Effector memory CD8-positive, alpha-beta T cell (primary cell): Measurements from ENCODE around the gene RAI1.

ENCODE experiments used
- ATAC-seq: fragments of 150-1000 bp; cut with Tn5 transposase; replicated peaks from 2 replicates; pipeline ENCODE4 v1.10.0; 2021; ENCODE audit warnings: mild to moderate bottlenecking, moderate library complexity
- DNase-seq, 3 experiments: peaks; one replicate each; pipeline ENCODE4 v3.0.0; 2021
- H3K27ac Mint-ChIP-seq, 2 donors: one replicate each; pipeline ENCODE4 v1.8.0; 2022; ENCODE audit warnings: mild to moderate bottlenecking in 2 of 2, mixed read lengths in 2 of 2, moderate library complexity in 2 of 2
- H3K27me3 Mint-ChIP-seq, 2 donors: one replicate each; pipeline ENCODE4 v1.8.0; 2022; ENCODE audit warnings: mixed read lengths in 2 of 2
- H3K36me3 Mint-ChIP-seq: one replicate; pipeline ENCODE4 v1.8.0; 2022; ENCODE audit warnings: mild to moderate bottlenecking, moderate library complexity, mixed read lengths; ENCODE audit not compliant: insufficient read depth
- H3K4me1 Mint-ChIP-seq, 2 donors: one replicate each; pipeline ENCODE4 v1.8.0; 2022; ENCODE audit warnings: low read depth in 2 of 2, mixed read lengths in 2 of 2
- H3K4me3 Mint-ChIP-seq, 2 donors: one replicate each; pipeline ENCODE4 v1.8.0; 2022; ENCODE audit warnings: mild to moderate bottlenecking in 2 of 2, mixed read lengths in 2 of 2, moderate library complexity in 2 of 2
- H3K9me3 Mint-ChIP-seq, 2 donors: one replicate each; pipeline ENCODE4 v1.8.0; 2022; ENCODE audit warnings: mixed read lengths in 2 of 2

RAI1 gene

DNA sequence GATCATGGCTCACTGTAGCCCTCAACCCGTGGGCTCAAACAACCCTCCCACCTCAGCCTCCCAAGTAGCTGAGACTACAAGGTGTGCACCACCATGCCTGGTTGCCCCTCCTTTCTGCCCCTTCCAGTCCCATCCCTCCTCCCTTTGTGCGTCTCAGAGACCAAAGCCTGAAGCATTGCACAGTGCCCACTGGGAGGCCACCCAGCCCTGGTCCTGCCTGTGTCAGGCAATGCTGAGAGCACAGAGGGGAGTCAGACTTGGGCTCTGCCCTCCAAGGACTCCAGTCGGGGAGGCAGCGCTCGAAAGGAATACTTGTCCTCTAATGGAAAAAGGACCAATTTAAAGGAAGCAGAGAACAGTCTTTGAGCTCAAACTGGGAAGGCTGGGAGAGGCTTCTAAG lies 20.4 kb downstream of the RAI1 start:
- Mint-ChIP-seq H3K9me3 (no peaks in the 10 kb centered on the region), H3K4me1 (peaks cover 20 to 25% of the 10 kb centered on the region in 2 donors), H3K27me3 (no peaks in the 10 kb centered on the region), H3K36me3 (peaks cover 27% of the 10 kb centered on the region), H3K4me3 (no peak overlapping the region), H3K27ac (peak overlapping the region in 1 of 2 donors; percentile 76)
- DNase-seq (no peak), ATAC-seq (no peak)

DNA sequence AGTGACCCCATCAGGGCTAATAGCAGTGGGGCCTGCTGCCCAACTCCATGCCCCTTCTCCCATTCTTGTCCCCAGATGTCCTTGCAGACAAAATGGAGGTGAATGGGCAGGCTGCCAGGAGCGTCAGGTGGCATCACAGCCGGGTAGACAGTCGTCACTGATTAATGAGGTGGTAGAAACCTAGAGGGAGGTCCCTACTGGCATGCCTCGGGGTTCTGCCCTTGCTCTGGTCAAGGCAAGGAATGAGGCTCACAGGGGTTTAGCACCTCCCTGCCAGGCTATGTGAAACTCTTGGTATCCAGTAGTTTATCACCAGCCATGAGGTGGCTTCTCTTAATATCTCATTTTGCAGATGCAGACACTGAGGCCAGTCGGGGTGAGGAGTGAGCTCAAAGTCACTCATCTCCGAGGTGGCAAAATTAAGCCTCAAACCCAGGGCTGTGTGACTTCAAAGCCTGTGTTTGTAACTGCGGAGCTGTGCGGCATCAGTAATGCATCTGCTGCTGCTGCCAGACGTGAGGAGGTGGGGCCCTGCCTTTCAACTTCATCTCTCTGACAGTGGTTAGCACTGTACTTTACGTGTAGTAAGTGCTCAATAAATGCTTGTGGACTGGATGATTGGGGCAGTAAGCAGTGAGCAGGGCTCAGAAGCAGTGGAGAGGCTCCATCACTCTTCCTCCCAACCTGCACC lies 21.3 kb downstream of the RAI1 start:
- Mint-ChIP-seq H3K27ac (no peak overlapping the region), H3K36me3 (peaks cover 20% of the 10 kb centered on the region), H3K4me3 (no peak overlapping the region), H3K4me1 (peaks cover 13 to 18% of the 10 kb centered on the region in 2 donors), H3K9me3 (no peaks in the 10 kb centered on the region), H3K27me3 (no peaks in the 10 kb centered on the region)
- no peak for ATAC-seq
- no peak for DNase-seq

DNA sequence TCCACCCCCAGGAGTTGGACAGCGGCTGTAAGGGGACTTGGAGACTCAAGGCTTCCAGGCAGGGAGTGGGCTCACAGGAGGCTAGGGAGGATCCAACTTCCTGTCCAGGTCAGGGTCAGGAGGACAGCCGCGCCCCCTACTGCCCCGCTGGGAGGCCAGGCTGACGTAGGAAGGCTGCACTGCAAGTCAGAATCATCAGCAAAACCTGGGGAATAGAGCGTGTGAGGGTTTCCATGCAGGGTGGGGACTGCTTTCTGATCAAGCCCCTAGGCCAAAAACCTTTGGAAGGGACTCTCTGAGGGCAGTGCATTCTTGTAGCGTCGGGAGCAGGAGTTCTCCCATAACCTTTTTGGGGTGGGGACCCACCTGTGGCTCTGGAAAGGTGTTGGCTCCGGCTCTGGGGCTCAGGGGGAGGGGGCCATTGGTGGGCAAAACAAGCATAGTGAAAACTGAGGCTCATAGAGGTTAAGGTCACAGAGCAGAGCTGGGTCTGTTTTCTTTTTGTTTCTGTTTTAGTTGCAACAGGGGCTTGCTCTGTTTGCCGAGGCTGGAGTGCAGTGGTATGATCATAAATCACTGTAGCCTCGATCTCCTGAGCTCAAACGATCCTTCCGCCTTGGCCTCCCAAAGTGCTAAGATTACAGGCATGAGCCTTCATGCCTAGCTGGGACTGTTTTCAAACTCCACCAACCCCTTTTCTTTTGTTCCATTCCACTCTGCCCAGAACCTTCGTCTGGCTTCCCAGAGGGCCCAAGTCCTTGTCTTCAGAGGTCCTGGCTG lies 22.1 kb downstream of the RAI1 start:
- Mint-ChIP-seq H3K9me3 (no peaks in the 10 kb centered on the region), H3K4me3 (no peak overlapping the region), H3K4me1 (peaks cover 12 to 16% of the 10 kb centered on the region in 2 donors), H3K36me3 (peaks cover 20% of the 10 kb centered on the region), H3K27me3 (no peaks in the 10 kb centered on the region), H3K27ac (no peak overlapping the region)
- DNase-seq = no peak
- ATAC-seq = no peak

DNA sequence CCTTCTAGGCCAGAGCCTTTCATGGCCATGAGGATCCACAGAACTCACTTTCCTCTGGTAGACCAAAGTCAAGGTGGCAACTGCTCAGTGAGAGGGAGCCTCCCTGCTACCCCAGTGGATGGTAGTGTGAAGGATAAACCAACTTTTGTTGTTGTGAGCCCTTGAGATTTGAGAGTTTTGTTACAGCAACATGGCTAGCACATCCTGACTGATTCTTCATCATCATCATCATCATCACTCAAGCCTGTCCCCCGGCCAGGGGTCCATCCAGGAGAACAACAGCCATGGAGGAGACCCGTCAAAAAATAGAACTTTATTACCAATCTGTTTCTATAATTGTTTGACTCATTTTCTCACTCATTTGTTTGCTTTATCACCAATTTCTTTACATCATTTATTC lies 23.7 kb downstream of the RAI1 start:
- peaks cover 15 to 16% of the 10 kb centered on the region in 2 donors for H3K4me1 Mint-ChIP-seq
- no peak overlapping the region for H3K4me3 Mint-ChIP-seq
- H3K27me3 Mint-ChIP-seq = no peaks in the 10 kb centered on the region
- no peak overlapping the region for H3K27ac Mint-ChIP-seq
- H3K36me3 Mint-ChIP-seq = peaks cover 34% of the 10 kb centered on the region
- DNase-seq = no peak
- no peak for ATAC-seq
- no peaks in the 10 kb centered on the region for H3K9me3 Mint-ChIP-seq

DNA sequence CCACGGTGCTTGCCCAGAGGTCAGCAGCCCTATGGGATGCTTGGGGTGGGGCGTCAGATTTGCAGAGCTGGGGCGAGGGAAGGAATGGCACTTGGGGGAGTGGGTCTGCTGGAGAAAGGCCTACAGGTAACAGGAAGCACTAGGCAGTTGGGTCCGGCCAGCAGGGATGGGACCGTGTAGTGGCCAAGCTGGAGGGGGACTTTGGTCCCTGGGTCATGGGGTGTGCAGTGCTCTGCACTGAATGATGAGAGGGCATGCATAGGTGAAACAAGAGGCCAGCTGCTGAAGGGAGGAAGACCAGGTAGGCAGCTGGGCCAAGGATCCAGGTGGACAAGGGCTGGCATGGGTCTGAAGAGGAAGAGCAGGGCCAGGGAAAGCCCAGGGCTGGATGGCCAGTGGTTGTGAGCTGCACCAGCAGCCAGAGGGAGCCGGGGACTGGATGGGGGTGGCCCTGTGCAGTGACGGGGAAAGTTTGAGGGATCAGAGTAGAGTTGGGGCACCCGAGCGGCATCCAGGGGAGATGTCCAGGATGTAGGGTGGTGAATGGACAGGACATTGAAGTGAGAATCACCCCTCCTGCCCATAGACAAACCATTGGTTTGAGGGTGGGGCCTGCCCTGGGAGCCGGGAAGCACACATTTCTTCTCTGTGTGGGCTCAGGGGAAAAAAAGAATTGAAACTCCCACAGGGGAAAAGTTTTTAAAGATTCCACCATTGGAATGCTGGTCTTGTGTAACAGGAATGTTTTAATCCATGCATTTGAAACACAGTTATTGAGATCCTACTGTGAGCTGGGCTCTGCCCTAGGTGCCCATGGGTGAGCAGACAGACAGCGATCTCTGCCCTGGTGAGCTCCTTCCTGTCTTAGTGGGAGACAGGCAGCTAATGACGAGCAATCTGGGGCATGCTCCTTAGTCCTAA lies 25.1 kb downstream of the RAI1 start:
- Mint-ChIP-seq H3K9me3 (no peaks in the 10 kb centered on the region), H3K4me1 (peaks cover 17% of the 10 kb centered on the region in 2 donors), H3K27me3 (no peaks in the 10 kb centered on the region), H3K36me3 (peaks cover 38% of the 10 kb centered on the region), H3K27ac (peak overlapping the region; percentile 41 to 82), H3K4me3 (no peak overlapping the region)
- ATAC-seq (no peak), DNase-seq (no peak)

DNA sequence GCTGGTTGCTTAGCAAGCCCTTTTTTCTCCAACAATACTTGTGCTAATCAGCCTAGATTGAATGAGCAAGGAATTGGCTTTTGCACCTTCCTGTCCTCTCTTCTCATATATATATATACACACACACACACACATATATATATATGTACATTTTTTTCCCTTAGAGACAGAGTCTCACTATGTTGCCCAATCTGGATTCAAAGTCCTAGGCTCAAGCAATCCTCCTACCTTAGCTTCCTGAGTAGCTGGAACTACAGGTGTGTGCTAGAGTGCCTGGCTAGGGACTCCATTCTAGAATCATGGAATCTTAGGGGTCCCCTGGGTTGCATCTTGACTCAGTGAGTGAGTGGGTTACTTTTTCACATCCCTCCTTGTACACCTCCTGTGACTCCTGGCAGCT lies 27.0 kb downstream of the RAI1 start:
- Mint-ChIP-seq H3K27me3 (no peaks in the 10 kb centered on the region), H3K4me1 (peaks cover 22 to 24% of the 10 kb centered on the region in 2 donors), H3K4me3 (no peak overlapping the region), H3K27ac (no peak overlapping the region), H3K36me3 (peaks cover 38% of the 10 kb centered on the region), H3K9me3 (no peaks in the 10 kb centered on the region)
- no peak for DNase-seq
- ATAC-seq = no peak

DNA sequence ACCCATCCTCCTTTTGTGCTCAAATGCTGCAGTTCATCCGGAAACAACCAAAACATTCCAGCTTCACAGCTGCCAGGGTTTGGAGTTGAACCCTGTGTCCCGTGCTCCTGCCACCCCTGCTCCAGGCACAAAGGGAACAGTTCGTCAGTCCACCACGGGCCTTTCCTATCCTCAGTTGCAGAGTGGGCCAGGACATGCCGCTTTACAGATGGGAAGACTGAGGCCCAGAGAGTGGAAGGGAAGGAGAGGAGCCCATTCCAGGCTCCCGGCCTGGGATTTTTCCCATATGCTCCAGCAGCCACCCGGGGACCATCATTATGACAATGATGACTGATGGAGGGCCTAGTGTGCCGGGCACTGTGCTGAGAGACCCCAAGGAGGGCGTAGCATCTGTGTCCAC lies 27.6 kb downstream of the RAI1 start:
- Mint-ChIP-seq H3K27ac (no peak overlapping the region), H3K4me1 (peaks cover 19 to 21% of the 10 kb centered on the region in 2 donors), H3K36me3 (peaks cover 38% of the 10 kb centered on the region), H3K9me3 (no peaks in the 10 kb centered on the region), H3K27me3 (no peaks in the 10 kb centered on the region), H3K4me3 (no peak overlapping the region)
- ATAC-seq = no peak
- no peak for DNase-seq

DNA sequence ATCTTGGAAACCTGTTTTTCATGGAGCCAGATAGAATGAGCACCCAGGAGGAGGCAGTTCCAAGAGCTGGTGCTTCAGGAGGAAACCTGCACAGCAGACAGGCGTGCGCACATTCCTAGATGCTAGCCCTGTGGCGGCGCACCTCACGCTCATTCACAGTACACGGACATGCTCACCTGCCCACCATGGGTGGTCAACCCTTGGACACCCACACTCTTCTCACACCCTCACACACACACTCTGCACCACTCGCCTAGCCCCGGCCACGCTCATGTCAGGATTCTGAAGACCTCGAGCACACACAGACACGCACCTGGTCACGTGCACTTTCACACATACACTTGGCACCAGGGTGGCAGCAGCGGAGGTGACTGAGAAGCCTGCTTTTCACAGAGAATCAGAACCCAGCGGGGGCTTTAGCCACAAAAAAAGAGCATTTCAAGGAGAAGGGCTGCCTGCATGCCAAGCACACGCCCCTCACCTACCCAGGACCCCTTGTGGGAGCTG lies 28.6 kb downstream of the RAI1 start:
- Mint-ChIP-seq H3K27ac (peak overlapping the region in 1 of 2 donors; percentile 74), H3K36me3 (peaks cover 38% of the 10 kb centered on the region)

DNA sequence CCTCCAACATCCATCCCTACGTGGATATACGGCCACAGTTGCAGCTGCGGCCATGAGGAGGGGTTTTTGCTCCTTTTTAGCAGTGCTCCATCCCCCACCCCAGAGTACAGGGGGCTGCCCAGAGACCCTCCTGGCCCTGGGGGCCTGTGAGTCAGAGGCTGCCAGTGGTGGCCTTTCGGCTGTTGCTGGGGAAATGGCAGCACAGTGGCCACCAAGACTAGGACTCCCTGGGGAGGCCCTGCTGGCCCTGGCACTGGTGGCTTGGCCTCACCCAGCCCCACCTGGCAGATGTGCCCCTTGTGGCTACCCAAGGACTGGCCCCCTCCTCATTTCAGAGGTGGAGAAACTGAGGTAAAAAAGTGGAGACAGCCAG lies 29.1 kb downstream of the RAI1 start:
- Mint-ChIP-seq H3K9me3 (no peaks in the 10 kb centered on the region), H3K27ac (peak overlapping the region in 1 of 2 donors; percentile 74), H3K4me1 (peaks cover 20% of the 10 kb centered on the region in 2 donors), H3K36me3 (peaks cover 34% of the 10 kb centered on the region), H3K4me3 (no peak overlapping the region), H3K27me3 (no peaks in the 10 kb centered on the region)
- no peak for ATAC-seq
- DNase-seq = no peak

More for the DNA sequence above, 28.6 kb downstream of the RAI1 start:
- H3K27me3 Mint-ChIP-seq = no peaks in the 10 kb centered on the region
- no peak overlapping the region for H3K4me3 Mint-ChIP-seq
- no peaks in the 10 kb centered on the region for H3K9me3 Mint-ChIP-seq
- H3K4me1 Mint-ChIP-seq = peaks cover 19 to 20% of the 10 kb centered on the region in 2 donors
- DNase-seq = no peak
- no peak for ATAC-seq

DNA sequence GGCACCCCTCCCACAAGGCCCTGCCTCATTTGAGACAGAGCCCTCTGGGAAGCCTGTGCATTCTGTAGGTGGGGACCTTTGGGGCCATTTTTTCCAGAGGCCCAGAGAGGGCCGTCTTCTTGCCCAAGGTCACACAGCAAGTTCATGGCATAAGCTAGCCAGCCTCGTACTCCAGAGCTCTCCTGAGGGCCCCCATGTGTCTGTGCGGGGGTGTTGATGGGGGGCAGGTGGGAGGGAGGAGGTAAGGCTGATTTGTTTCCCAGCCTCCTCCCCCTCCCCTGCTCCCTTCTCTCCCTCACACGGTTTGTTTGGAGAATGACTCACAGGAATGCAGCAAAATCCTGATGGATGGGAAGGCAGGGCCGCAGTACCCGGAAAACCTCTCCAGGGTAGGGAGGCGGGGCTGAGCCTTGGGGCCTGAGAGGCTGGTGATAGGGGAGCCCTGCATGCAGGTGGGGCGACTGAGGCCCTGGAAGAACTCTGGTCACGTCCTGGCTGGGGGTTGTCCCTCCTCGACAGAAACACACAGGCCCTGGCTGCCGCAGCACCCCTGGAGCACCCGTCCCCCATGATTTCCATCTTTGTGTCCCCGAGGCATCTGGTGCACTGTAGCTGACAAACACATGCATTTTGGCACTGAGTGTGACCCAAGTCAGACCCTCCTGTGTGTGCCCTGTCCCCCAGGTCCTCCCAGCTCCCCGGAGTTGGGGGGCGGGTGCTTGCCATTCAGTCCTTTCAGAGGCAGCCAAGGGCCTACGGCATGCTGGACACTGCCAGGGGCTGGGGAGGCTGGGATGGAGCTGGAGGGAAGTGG lies 29.7 kb downstream of the RAI1 start:
- H3K9me3 Mint-ChIP-seq = no peaks in the 10 kb centered on the region
- peak overlapping the region in 1 of 2 donors; percentile 74 for H3K27ac Mint-ChIP-seq
- no peak overlapping the region for H3K4me3 Mint-ChIP-seq
- DNase-seq (no peak), ATAC-seq (no peak)
- H3K36me3 Mint-ChIP-seq = peaks cover 28% of the 10 kb centered on the region
- peaks cover 23 to 24% of the 10 kb centered on the region in 2 donors for H3K4me1 Mint-ChIP-seq
- H3K27me3 Mint-ChIP-seq = peaks cover 0 to 4% of the 10 kb centered on the region in 2 donors

DNA sequence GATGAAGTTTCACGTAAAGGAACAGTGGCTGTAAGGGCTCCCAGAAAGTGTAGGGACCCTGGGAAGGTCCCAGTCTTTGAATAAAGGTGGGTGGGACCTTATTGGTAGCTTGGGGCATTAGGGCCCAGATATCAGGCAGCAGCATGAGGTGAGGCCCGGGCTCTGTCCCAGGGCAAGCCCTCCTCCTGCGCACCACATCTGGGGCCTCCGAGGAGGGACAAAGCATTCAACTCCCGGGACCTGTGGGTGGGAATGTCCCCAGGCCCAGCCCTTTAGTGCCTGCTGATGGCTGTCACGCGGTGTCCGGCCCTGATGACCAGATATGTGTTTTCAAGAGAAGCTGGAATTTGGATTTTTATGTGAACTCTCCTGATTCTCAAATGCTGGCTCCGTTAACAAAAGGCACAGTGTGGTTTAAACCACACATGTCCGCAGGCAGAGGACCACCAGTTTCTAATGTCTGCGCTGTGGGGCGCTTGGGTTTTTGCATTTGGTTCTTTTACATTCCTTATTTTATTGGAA lies 30.4 kb downstream of the RAI1 start:
- Mint-ChIP-seq H3K9me3 (no peaks in the 10 kb centered on the region), H3K27ac (peak overlapping the region; percentile 6 to 7), H3K27me3 (peaks cover 0 to 10% of the 10 kb centered on the region in 2 donors), H3K36me3 (peaks cover 23% of the 10 kb centered on the region), H3K4me3 (no peak overlapping the region), H3K4me1 (peaks cover 25 to 30% of the 10 kb centered on the region in 2 donors)
- DNase-seq (no peak), ATAC-seq (no peak)

DNA sequence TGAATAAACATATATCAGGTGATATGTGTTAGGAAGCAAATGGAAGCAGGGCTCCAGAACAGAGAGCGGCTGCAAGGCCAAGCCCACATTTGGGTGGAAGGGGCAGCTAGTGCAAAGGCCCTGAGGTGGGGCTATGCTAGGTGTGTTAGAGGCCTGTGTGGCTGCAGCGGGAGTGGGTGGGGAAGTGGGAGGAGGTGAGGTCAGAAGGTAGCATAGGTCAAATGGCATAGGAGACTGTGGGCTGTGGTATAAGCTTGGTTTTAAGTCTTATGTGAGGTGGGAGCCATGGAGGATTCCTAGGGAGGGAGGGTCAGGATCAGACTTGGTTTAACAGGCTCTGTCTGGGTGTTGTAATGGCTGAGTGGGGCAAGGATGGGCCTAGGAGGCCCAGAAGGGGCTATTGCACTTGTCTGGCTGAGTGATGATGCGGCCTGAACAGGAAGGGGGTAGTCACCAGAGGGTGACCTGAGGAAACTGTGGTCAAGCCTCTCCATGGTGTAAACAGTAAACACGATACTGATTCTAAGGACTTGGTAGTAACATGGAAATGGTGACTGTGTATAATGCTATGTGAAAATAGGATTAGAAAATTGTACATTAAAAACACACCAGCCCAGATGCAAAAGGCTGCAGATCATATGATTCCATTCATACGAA lies 31.1 kb downstream of the RAI1 start:
- peaks cover 0 to 10% of the 10 kb centered on the region in 2 donors for H3K27me3 Mint-ChIP-seq
- peak overlapping the region; percentile 6 to 7 for H3K27ac Mint-ChIP-seq
- no peak overlapping the region for H3K4me3 Mint-ChIP-seq
- H3K9me3 Mint-ChIP-seq = no peaks in the 10 kb centered on the region
- ATAC-seq = peak; percentile 68
- peaks cover 23% of the 10 kb centered on the region for H3K36me3 Mint-ChIP-seq
- no peak for DNase-seq
- peaks cover 25 to 31% of the 10 kb centered on the region in 2 donors for H3K4me1 Mint-ChIP-seq
